ENCODE measurements around the gene JMJD8.

The JMJD8 gene

DNA sequence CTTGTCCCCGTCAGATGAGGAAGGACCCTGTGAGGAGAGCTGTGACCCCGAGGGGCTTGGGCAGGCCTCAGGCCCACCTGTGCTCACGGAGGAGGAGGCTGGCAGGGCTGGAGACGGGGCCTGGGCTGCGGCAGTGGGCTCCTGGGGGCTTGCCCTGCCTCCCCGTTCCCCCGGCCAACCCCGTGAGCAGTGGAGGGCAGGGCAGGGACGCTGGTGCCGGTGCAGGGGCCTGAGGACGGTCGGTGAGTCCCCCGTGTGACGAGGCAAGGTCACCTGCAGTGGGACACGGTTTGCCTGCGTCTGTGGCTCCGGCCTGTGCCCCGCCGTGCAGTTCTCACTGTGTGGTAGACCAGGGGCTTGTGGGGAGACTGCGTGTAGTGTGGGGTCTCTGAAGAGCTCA lies 24.5 kb downstream of the JMJD8 start:
- H3K4me1 Mint-ChIP-seq (ENCODE audit: low read depth), result peaks cover 5% of the 10 kb centered on the region
- H3K36me3 Mint-ChIP-seq (ENCODE audit: low read depth), result peaks cover 38% of the 10 kb centered on the region
- no peak overlapping the region for H3K27ac Mint-ChIP-seq
- no peaks in the 10 kb centered on the region for H3K27me3 Mint-ChIP-seq
- DNase-seq, result no peak
- no peak overlapping the region for H3K4me3 Mint-ChIP-seq
- no peaks in the 10 kb centered on the region for H3K9me3 Mint-ChIP-seq

DNA sequence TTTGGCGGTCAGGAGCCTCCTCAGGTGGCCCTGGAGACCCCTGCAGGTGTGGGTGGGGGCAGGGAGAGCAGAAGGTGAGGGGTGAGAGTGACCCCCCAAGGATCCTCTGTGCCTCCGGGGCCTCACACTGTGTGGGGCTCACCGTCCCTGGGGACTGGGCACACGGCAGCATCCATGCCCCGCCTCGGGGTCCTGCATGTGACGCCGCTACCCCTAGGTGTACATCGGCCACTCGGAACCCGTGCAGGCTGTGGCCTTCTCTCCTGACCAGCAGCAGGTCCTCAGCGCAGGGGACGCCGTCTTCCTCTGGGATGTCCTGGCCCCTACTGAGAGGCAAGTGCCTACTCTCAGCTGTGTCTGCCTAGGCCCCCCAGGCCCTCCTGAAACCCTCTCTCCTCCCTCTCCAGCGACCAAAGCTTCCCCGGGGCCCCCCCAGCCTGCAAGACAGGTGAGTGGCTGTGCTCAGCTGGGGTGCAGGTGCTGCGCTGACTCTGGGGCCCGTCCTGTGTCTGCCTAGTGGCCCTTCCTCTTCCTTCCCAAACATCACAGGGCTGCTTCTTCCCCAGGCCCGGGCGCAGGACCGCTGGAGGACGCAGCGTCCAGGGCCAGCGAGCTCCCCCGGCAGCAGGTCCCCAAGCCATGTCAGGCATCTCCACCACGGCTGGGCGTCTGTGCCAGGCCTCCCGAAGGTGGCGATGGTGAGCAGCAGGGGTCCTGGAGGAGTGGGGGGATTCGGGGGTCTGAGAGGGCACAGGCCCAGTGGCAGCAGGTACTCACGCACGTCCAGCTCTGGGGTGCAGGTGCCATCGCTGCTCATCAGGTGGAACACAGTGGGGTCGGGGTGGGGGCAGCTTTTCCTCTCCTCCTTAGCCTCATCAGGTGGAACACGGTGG lies 25.2 kb downstream of the JMJD8 start:
- H3K27me3 Mint-ChIP-seq, result no peaks in the 10 kb centered on the region
- no peak overlapping the region for H3K4me3 Mint-ChIP-seq
- no peak overlapping the region for H3K27ac Mint-ChIP-seq
- DNase-seq, result no peak
- no peaks in the 10 kb centered on the region for H3K9me3 Mint-ChIP-seq
- peaks cover 5% of the 10 kb centered on the region for H3K4me1 Mint-ChIP-seq (ENCODE audit: low read depth)
- H3K36me3 Mint-ChIP-seq (ENCODE audit: low read depth), result peaks cover 38% of the 10 kb centered on the region

DNA sequence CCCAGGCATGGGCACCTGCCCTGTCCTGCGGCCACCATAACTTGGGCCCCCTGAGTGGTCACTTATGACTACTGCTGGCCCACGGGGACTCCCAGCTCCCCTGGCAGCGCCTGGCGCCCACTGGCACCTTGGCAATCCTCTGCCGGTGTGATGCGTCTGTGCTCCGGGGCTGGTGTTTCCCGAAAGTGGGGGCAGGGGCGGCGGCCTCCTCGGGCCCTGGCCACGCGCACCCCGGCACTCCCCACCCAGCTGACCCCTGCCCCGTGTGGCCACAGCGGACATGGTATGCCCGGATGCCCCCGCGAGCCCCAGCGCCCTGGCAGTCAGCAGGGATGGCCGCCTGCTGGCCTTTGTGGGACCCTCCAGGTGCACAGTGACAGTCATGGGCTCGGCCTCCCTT lies 26.6 kb downstream of the JMJD8 start:
- Mint-ChIP-seq H3K36me3 (ENCODE audit: low read depth) (peaks cover 36% of the 10 kb centered on the region), H3K9me3 (no peaks in the 10 kb centered on the region), H3K27me3 (no peaks in the 10 kb centered on the region), H3K4me3 (no peak overlapping the region), H3K4me1 (ENCODE audit: low read depth) (peaks cover 5% of the 10 kb centered on the region), H3K27ac (no peak overlapping the region)
- DNase-seq, result no peak

DNA sequence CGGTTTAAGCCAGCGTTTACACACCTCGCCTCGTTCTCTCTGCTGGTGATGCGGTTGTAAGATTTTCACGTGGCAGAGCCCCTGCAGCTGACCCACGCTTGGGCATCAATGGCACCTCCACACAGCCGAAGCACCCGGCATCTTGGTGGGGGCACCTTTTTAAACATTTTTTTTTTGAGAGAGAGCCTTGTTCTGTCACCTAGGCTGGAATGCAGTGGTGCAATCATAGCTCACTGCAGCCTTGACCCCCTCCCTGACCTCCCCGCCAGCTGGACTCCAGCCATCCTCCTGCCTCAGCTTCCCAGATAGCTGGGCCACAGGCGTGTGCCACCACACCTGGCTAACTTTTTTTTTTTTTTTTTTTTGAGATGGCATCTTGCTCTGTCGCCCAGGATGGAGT lies 30.1 kb downstream of the JMJD8 start:
- Mint-ChIP-seq H3K4me3 (no peak overlapping the region), H3K9me3 (no peaks in the 10 kb centered on the region), H3K36me3 (ENCODE audit: low read depth) (peaks cover 36% of the 10 kb centered on the region), H3K4me1 (ENCODE audit: low read depth) (peaks cover 9% of the 10 kb centered on the region), H3K27ac (no peak overlapping the region), H3K27me3 (no peaks in the 10 kb centered on the region)
- DNase-seq, result no peak

DNA sequence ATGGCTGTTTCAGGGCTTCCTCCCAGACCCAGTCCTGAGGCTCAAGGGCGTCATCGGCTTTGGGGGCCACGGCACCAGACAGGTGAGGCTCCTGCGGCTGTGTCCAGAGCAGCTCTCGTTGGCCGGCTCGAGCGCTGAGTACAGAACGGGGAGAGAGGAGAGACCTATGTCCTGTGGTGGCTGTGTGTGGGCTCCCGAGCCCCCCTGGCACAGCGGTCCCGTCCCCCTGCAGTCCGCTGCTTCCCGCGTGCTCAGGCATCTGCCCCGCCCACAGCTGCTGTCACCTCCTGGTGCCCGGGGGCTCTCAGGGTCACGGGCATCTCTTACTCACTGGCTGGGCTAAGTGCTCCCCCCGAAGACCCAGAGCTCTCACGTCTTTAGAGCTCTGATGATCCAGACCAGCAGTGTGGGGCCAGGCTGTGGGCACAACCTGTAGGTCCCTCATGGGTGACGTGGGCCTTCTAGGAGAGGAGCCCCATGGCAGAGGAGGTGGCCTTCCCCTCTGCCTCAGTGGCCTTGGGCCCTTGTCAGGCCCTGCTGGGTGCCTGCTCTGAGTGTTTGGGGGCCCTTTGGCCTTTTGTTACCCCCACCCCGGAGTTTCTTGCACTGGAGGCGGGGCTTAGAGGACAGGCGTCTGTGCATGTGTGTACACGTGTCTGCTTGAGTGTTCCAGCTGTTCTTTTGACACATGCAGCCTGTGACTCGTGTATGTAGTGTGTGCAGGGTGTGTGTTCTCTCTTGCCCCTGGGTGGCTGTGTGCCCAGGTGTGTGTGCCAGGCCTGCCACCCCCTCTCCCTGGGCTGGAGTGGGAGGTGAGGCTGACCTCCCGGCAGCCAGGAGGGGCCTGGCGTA lies 31.5 kb downstream of the JMJD8 start:
- no peak for DNase-seq
- no peaks in the 10 kb centered on the region for H3K9me3 Mint-ChIP-seq

DNA sequence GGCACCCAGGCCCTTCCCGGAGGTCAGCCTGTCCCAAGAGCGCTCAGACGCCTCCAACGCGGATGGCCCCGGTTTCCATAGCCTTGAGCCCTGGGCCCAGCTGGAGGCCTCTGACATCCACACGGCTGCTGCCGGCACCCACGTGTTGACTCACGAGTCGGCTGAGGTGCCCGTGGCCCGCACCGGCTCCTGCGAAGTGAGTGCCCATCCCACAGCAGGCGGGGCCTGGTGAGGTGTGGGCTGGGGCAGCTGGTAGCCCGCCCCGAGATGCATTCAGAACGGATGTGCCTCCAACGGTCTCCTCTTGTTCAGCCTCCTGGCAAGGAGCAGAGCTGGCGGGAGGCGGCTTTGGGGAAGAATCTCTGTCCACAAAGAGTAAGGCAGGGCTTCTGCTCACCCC lies 32.3 kb downstream of the JMJD8 start:
- H3K36me3 Mint-ChIP-seq (ENCODE audit: low read depth), result peaks cover 49% of the 10 kb centered on the region
- DNase-seq, result no peak
- no peaks in the 10 kb centered on the region for H3K27me3 Mint-ChIP-seq
- H3K4me3 Mint-ChIP-seq, result no peak overlapping the region
- no peak overlapping the region for H3K27ac Mint-ChIP-seq
- no peaks in the 10 kb centered on the region for H3K9me3 Mint-ChIP-seq
- peaks cover 17% of the 10 kb centered on the region for H3K4me1 Mint-ChIP-seq (ENCODE audit: low read depth)

More for the DNA sequence above, 31.5 kb downstream of the JMJD8 start:
- Mint-ChIP-seq H3K4me3 (no peak overlapping the region), H3K4me1 (ENCODE audit: low read depth) (peaks cover 15% of the 10 kb centered on the region), H3K36me3 (ENCODE audit: low read depth) (peaks cover 43% of the 10 kb centered on the region), H3K27me3 (no peaks in the 10 kb centered on the region), H3K27ac (no peak overlapping the region)

DNA sequence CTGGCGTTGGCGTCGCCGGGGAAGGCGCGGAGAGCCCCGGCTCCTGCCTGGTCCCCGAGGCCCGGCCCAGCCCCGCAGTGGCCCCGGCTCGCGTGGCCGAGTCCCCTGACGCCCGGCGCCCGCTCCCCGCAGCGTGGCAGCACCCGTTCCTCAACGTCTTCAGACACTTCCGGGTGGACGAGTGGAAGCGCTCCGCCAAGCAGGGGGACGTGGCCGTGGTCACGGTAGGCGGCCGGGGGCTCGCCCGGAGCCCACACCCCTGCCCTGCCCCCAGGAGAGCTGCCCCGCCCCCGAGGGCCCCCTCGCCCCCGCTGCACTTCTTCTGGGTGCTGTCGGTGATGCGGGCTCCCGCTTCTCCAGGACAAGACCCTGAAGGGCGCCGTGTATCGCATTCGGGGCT lies 34.5 kb downstream of the JMJD8 start:
- Mint-ChIP-seq H3K4me1 (ENCODE audit: low read depth) (peaks cover 20% of the 10 kb centered on the region), H3K4me3 (peak overlapping the region; percentile 80), H3K27ac (peak overlapping the region; percentile 76), H3K9me3 (no peaks in the 10 kb centered on the region), H3K27me3 (no peaks in the 10 kb centered on the region), H3K36me3 (ENCODE audit: low read depth) (peaks cover 57% of the 10 kb centered on the region)
- peak; percentile 61 for DNase-seq

DNA sequence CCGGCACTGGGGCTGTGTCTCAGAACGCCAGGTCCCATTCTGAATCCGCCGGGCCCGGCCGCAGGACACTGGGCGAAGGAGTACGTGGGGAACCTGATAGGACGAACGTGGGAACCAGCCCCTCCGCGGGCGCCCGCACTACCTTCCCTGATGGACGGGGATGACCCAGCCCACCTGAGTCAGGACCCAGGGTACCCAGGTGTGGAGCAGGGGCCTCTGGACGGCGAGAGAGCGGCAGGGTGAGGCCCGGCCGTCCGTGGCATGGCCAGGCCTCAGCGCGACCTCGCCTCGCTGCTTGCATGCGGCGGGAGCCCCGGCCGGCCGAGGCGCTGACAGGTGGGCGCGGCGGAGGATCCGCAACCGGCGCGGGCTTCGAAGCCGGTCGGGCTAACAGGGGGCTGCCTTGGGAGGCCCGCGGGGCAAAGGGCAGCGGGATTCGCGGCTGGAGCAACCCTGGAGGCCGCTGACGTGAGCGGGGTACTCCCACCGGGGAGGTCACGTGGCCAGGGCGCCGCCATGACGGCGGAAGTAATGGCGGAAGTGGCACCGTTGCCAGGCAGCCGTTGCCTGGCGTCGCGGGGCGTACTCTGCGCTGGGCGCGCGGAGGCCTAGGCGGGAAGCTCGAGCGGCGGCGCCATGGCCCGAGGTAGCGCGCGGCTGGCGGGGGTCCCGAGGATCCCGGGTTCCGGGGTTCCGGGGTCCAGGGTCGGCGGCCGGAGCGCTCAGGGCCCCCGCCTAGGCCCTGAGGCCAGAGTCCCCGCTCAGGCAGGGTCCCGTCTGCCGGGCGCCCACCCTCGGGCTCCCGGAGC lies 35.1 kb downstream of the JMJD8 start, which contains the start of gene WDR90:
WDR90 (plus strand) TSS at position 585 of the 809 bp plus-strand sequence; CDS start at position 637, 52 bp downstream.
- no peaks in the 10 kb centered on the region for H3K9me3 Mint-ChIP-seq
- H3K36me3 Mint-ChIP-seq (ENCODE audit: low read depth), result peaks cover 61% of the 10 kb centered on the region
- peak within 1 kb of the TSS; percentile 87 for H3K4me3 Mint-ChIP-seq
- no peaks in the 10 kb centered on the region for H3K27me3 Mint-ChIP-seq
- peak; percentile 95 for DNase-seq
- peak within 1 kb of the TSS; percentile 89 for H3K27ac Mint-ChIP-seq
- H3K4me1 Mint-ChIP-seq (ENCODE audit: low read depth), result peaks cover 27% of the 10 kb centered on the region

DNA sequence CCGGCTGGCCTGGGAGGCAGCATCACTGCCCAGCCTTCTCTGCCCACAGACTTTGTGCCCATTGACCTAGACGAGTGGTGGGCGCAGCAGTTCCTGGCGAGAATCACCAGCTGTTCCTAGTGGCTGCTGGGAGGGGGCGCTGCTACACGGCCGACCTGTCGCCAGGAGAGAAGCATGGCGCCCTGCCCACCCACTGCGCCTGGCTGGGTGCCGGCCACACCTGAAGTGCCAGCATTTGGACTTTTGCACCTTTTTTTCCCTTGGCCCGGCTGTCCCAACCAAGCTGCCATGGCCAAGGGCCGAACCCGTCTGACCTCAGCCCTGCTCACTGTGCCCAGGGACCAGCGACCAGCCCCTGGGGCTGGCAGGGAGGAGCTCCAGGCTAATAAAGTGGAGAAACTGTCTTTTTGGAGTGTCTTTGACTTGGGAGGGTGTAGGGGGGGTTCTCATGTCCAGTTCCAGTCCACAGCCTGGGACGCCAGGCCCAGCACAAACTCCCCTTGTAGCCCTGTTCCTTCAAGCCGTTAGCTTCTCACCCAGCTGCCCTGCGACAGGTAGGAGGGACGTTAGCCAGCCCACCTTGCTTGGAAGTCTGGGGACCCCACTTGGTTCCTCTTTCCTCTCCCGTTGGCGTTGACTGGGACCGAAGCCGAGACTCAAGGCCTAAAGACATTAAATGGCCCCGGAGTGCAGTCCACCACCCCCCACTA lies 35.9 kb downstream of the JMJD8 start:
- no peaks in the 10 kb centered on the region for H3K27me3 Mint-ChIP-seq
- peaks cover 32% of the 10 kb centered on the region for H3K4me1 Mint-ChIP-seq (ENCODE audit: low read depth)
- H3K9me3 Mint-ChIP-seq, result no peaks in the 10 kb centered on the region
- DNase-seq, result peak; percentile 70
- peak overlapping the region; percentile 87 for H3K4me3 Mint-ChIP-seq
- peak overlapping the region; percentile 89 for H3K27ac Mint-ChIP-seq
- H3K36me3 Mint-ChIP-seq (ENCODE audit: low read depth), result peaks cover 56% of the 10 kb centered on the region

DNA sequence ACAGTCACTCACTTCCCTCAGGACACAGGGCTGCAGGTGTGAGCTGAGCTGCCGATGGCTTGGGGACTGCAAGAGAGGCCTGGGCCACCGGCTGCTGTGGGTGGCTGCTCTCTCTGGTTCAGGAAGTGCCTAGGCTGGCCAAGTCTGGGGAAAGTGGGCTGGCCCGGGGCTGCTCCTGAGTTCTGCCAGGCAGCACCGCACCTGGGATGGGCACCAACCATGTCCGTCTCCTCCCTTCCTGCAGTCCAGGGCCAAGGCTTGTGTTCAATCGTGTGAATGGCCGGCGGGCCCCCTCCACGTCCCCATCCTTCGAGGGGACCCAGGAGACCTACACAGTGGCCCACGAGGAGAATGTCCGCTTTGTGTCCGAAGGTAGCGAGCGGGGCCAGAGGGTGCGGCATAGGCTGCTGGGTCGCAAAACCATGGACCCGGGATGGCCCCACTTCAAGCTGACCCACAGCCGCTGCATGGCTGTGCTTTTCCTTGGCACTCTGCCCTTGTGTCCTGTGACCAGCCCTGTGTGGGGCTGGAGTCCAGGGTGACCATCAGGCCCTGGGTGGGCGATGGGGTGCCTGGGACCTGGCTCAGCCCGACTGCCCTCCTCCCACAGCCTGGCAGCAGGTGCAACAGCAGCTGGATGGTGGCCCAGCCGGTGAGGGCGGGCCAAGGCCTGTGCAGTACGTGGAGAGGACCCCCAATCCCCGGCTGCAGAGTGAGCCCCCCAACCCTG lies 36.8 kb downstream of the JMJD8 start:
- Mint-ChIP-seq H3K36me3 (ENCODE audit: low read depth) (peaks cover 54% of the 10 kb centered on the region), H3K4me1 (ENCODE audit: low read depth) (peaks cover 36% of the 10 kb centered on the region), H3K4me3 (no peak overlapping the region), H3K27me3 (no peaks in the 10 kb centered on the region), H3K9me3 (no peaks in the 10 kb centered on the region), H3K27ac (peak overlapping the region; percentile 55)
- peak; percentile 34 for DNase-seq

DNA sequence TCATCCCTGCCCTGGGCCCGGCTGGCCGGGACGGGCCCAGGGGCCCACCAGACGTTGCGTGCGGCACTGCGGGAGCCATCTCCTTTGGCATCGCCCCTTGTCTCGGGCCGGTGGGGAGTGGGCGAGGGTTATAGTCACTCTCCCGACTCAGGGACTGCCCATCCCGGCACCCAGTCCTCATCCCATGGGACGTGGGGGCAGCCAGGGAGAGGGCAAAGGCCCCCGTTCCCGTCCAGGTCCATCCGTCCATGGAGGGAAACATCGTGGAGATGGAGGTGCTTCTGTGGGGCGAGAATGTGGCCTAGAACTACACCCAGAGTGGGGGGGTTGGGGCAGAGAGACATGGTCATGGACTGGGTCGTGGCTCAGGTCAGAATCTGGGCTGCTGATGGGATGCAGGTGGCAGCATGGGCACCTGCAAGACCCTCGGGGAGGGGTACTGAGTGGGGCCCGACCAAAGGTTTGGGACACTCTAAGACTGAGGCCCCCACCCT lies 37.4 kb downstream of the JMJD8 start:
- peak overlapping the region; percentile 20 for H3K4me3 Mint-ChIP-seq
- DNase-seq, result no peak
- H3K4me1 Mint-ChIP-seq (ENCODE audit: low read depth), result peaks cover 36% of the 10 kb centered on the region
- no peaks in the 10 kb centered on the region for H3K9me3 Mint-ChIP-seq
- H3K36me3 Mint-ChIP-seq (ENCODE audit: low read depth), result peaks cover 49% of the 10 kb centered on the region
- H3K27me3 Mint-ChIP-seq, result no peaks in the 10 kb centered on the region
- H3K27ac Mint-ChIP-seq, result peak overlapping the region; percentile 55

DNA sequence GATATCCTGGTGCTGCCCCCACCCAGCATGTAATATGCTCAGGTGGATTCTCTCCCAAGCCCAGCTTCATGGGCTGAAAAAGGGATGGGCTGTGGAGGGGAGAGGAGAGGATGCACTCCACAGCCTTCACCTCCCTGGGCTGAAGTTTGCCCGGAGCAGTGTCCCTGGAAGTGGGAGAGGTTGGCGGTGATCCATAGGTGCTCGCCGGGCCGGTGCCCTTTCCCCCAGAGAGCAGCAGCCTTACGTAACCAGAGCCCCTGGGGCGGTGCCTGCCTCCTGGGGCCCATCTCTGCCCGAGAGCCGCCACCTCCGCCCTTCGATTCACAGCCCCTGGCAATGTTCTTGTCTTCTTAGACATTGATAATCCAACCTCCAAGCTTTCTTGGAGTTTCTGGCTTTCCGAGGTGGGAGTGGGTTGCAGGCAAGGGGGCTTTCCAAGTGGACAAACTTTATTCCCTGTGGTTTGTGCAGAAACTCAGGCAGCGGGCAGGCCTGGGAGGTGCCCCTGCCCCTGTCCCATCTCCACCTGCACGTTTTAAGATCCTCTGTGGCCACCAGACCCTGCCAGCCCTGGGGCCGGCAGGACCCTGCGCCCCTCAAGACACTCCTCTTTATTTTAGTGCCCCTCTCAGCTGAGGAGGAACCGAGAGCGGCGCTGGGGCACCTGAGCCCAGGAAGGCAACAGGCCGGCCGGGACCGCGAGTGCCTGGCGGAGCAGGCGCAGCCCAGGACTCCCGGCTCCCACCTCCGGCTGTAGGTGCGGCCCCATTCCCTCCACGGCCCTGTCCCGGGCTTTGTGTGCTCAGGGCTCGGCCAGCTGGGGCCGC lies 38.1 kb downstream of the JMJD8 start:
- peak overlapping the region; percentile 31 for H3K27ac Mint-ChIP-seq
- H3K36me3 Mint-ChIP-seq (ENCODE audit: low read depth), result peaks cover 47% of the 10 kb centered on the region
- DNase-seq, result no peak
- peaks cover 36% of the 10 kb centered on the region for H3K4me1 Mint-ChIP-seq (ENCODE audit: low read depth)
- no peaks in the 10 kb centered on the region for H3K9me3 Mint-ChIP-seq
- no peaks in the 10 kb centered on the region for H3K27me3 Mint-ChIP-seq
- H3K4me3 Mint-ChIP-seq, result no peak overlapping the region
